IPS-18c (cell line): ENCODE data around the gene SPDYE9.
"Not testable (repeated sequence)": the region's sequence is repeated elsewhere in the genome, so short reads cannot be mapped to it uniquely, and the experiment has no call there.

ENCODE experiments used
- H3K4me3 ChIP-seq: 2 replicates; pipeline ENCODE4 v1.7.0; 2013; ENCODE audit warnings: low read depth, mild to moderate bottlenecking, low read length, moderate library complexity; ENCODE audit not compliant: insufficient read depth
- H3K9me3 ChIP-seq: one replicate; pipeline ENCODE4 v1.6.1; 2013; ENCODE audit warnings: mild to moderate bottlenecking, low read length, moderate library complexity; ENCODE audit not compliant: control insufficient read depth, insufficient read depth

Gene SPDYE9, protein sequence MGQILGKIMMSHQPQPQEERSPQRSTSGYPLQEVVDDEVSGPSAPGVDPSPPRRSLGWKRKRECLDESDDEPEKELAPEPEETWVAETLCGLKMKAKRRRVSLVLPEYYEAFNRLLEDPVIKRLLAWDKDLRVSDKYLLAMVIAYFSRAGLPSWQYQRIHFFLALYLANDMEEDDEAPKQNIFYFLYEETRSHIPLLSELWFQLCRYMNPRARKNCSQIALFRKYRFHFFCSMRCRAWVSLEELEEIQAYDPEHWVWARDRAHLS

DNA sequence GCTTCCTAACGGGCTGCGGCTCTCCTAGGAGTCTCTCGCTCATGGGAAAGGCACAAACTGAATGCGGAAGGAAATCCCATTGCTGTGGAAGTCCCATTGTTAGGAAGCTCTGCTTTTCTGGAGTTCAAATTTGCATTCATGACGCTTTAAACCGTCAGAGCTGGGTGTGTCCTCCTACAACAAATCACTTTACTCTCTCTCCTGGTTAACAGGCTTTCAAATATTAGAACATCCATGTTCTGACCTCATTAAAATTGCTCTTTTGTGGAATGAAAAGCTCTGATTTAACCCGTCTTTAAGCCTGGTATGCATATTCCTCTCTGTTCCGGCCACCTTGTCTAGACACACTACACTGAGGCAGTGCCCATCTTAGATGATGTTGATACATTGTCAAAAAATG lies at the start of gene SPDYE9:
SPDYE9 (minus strand) TSS at position 101 of the 400 bp plus-strand sequence. CDS start 1,800 bp downstream, outside the sequence.
- not testable (repeated sequence) for H3K9me3 ChIP-seq, H3K4me3 ChIP-seq

- not testable (repeated sequence) for H3K4me3 ChIP-seq, H3K9me3 ChIP-seq
Observed at GRCh38 chr7:73134866-73135265, 49.0 kb upstream of the SPDYE9 start.

DNA sequence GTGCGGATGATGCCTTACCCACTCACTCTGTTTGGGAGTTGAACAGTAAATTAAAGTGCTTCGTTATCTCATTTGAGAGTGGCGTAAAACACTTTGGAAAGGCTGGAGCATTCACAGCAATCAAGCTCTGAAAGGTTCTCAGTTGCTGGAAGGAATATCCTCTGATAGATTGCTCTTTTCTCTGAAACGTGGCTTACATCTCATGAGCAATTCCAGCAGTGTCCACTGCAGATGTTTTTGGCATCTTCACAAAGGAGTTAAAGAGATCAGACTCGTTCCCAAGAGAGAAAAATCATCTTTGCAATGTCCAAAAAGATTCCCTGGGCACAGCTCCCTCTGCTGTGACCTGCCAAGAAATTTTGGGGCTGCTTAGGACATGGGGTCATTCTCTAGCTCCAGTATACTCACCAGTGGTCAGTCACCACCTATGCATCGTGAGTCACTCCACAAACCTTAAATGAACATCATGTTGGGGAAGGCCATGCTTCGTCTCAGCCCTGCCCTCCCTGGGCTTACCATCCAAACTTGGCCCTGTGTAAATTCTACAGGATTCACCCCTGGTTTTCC lies 46.9 kb upstream of the SPDYE9 start:
- not testable (repeated sequence) for H3K4me3 ChIP-seq, H3K9me3 ChIP-seq

DNA sequence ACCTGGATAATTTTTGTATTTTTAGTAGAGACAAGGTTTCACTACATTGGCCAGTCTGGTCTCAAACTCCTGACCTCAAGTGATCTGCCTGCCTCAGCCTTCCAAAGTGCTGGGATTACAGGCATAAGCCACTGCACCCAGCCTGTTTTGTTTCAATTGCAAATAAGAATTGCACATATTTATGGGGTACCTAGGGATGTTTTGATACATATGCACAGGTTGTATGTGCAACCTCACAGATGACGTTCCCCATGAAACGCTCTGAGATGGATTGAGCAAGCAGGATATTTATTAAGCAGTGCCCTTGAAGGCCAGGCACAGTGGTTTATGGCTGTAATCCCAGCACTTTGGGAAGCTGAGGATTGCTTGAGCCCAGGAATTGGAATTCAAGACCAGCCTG lies 44.8 kb upstream of the SPDYE9 start:
- not testable (repeated sequence) for H3K9me3 ChIP-seq, H3K4me3 ChIP-seq

- not testable (repeated sequence) for H3K4me3 ChIP-seq, H3K9me3 ChIP-seq
Observed at GRCh38 chr7:73124126-73124525, 38.3 kb upstream of the SPDYE9 start.

GRCh38 chr7:73122778-73123447 lies 37.1 kb upstream of the SPDYE9 start:
- not testable (repeated sequence) for H3K4me3 ChIP-seq, H3K9me3 ChIP-seq

DNA sequence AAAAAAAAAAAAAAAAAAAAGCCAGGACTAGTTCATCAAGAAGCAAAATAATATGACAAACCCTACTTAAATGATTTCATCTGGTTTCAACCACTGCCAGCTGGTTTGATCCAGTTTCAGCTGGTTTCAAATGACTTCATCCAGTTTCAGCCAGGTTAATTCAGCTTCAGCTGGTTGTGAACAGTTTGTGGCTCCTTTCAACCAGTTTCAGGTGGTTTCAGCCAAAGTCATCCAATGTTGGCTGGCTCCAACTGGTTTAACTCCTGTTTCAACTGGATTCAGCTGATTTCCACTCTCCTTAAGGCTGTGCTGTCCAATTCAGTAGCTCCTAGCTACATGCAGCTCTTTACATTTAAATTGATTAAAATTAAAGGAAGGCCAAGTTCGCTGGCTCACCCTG lies 32.3 kb upstream of the SPDYE9 start:
- not testable (repeated sequence) for H3K9me3 ChIP-seq, H3K4me3 ChIP-seq

GRCh38 chr7:73057811-73058210 lies 28.0 kb downstream of the SPDYE9 start, which contains the start of gene SPDYE11:
Gene SPDYE11, minus strand, starts transcription at chr7:73057911. Its CDS starts 1,800 bp downstream, at chr7:73056111.
- not testable (repeated sequence) for H3K4me3 ChIP-seq, H3K9me3 ChIP-seq

GRCh38 chr7:73029666-73030065 lies 56.2 kb downstream of the SPDYE9 start, which contains the start of gene SPDYE8:
Gene SPDYE8, minus strand, starts transcription at chr7:73029766. Its CDS starts 1,800 bp downstream, at chr7:73027966.
- not testable (repeated sequence) for H3K4me3 ChIP-seq, H3K9me3 ChIP-seq
